Endodermal cell (in vitro differentiated cells): ENCODE results near the gene CAMTA1. TPM values are rescaled to one million over a fixed set of nuclear protein-coding genes. Genes with fewer than 3 reads are reported as not detected.

ENCODE experiments used
- DNase-seq: peaks from one replicate; pipeline ENCODE4 v3.0.0-alpha.2; 2017
- H3K27ac ChIP-seq: 2 replicates; pipeline ENCODE4 v1.5.1; 2013; ENCODE audit warnings: mild to moderate bottlenecking, low read depth, low read length, moderate library complexity
- H3K27me3 ChIP-seq: 2 replicates; pipeline ENCODE4 v1.6.1; 2013; ENCODE audit warnings: mild to moderate bottlenecking, low read length, moderate library complexity; ENCODE audit not compliant: insufficient read depth, control insufficient read depth, poor library complexity, severe bottlenecking
- H3K36me3 ChIP-seq: 2 replicates; pipeline ENCODE4 v1.7.0; 2013; ENCODE audit warnings: mild to moderate bottlenecking, low read length, moderate library complexity; ENCODE audit not compliant: control insufficient read depth, insufficient read depth
- H3K4me1 ChIP-seq: one replicate; pipeline ENCODE4 v1.7.0; 2013; ENCODE audit warnings: low read length; ENCODE audit not compliant: control insufficient read depth, insufficient read depth
- H3K4me3 ChIP-seq: 2 replicates; pipeline ENCODE4 v1.5.1; 2013; ENCODE audit warnings: mild to moderate bottlenecking, low read length, moderate library complexity
- H3K9ac ChIP-seq: 2 replicates; pipeline ENCODE4 v1.6.1; 2013; ENCODE audit warnings: mild to moderate bottlenecking, low read length, moderate library complexity; ENCODE audit not compliant: poor library complexity, severe bottlenecking; ENCODE audit errors: extremely low read depth
- H3K9me3 ChIP-seq: 2 replicates; pipeline ENCODE4 v1.6.1; 2013; ENCODE audit warnings: mild to moderate bottlenecking, low read length, moderate library complexity; ENCODE audit not compliant: control insufficient read depth
- H3K27ac Mint-ChIP-seq: 2 replicates; pipeline ENCODE4 v1.8.0; 2020; ENCODE audit warnings: mixed read lengths
- H3K27me3 Mint-ChIP-seq: 2 replicates; pipeline ENCODE4 v1.8.0; 2021; ENCODE audit warnings: mild to moderate bottlenecking, mixed read lengths; ENCODE audit not compliant: insufficient read depth
- H3K36me3 Mint-ChIP-seq: 2 replicates; pipeline ENCODE4 v1.8.0; 2020; ENCODE audit warnings: low read depth, mixed read lengths
- H3K4me1 Mint-ChIP-seq: 2 replicates; pipeline ENCODE4 v1.8.0; 2020; ENCODE audit warnings: mixed read lengths
- H3K4me3 Mint-ChIP-seq: 2 replicates; pipeline ENCODE4 v1.8.0; 2020; ENCODE audit warnings: mild to moderate bottlenecking, moderate library complexity, mixed read lengths
- H3K9me3 Mint-ChIP-seq: 2 replicates; pipeline ENCODE4 v1.8.0; 2020; ENCODE audit warnings: mild to moderate bottlenecking, mixed read lengths
- WGBS, 2 experiments: methylation state at CpG; one replicate each; pipeline versions ENCODE4 v1.1.5 to v1.1.7; 2013; ENCODE audit warnings: missing lambda C conversion rate in 2 of 2, mixed read lengths in 1 of 2; ENCODE audit not compliant: insufficient coverage in 1 of 2, insufficient read length in 1 of 2; 5-methylcytosine and 5-hydroxymethylcytosine counted together
- total RNA-seq, 2 donors: library from RNA; stranded (reverse); fragmentation: NEBNext Ultra II Directional in 1 of 2; extraction: Animal tissue kit (Norgen Biotek cat#: 25700) in 1 of 2; gene quantifications; 2 replicates in 1 of 2; 3 replicates in 1 of 2; pipeline ENCODE4 v1.2.1, GENCODE V29; 2021
- TF ChIP-seq, protein P1 (sequence below): fragments of 200-600 bp; sonication (generic); conservative IDR thresholded peaks from 2 replicates; pipeline ENCODE4 v1.5.0; 2021; ENCODE audit warnings: antibody characterized with exemption, mild to moderate bottlenecking

CAMTA1 gene
- total RNA-seq, 2 donors from 2014 or later = 123 to 137 TPM

DNA sequence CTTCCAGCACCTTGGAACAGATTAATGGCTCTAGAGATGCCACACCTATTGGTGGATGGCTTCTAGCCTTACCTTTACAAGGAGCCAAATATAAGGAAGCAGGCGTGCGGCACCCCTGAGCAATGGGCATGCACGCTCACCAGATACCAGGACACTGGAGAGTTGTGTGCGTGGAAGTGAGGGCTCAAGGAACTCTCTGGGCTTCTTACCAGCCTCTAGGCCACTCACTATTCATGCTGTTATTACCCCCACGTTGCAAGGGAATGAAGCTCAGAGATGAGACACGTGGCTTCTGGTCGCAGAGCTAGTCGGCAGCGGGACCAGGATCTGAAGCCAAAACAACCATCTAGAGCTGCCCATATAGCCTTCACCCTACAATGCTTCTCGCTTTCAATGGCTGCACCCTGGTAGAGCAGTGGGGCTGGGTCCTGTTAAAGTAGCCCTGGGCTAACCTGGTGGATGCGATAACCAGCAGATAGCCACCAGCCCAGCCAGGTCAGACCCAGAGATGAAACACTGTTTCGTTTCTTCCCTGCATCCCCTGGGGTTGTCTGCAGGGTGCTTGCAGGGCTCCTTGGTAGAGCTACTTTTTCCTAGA is 589.4 kb downstream of the CAMTA1 start:
- no peaks in the 10 kb centered on the region for H3K27me3 Mint-ChIP-seq
- no peaks in the 10 kb centered on the region for H3K9me3 Mint-ChIP-seq
- TF ChIP-seq, protein P1, sequence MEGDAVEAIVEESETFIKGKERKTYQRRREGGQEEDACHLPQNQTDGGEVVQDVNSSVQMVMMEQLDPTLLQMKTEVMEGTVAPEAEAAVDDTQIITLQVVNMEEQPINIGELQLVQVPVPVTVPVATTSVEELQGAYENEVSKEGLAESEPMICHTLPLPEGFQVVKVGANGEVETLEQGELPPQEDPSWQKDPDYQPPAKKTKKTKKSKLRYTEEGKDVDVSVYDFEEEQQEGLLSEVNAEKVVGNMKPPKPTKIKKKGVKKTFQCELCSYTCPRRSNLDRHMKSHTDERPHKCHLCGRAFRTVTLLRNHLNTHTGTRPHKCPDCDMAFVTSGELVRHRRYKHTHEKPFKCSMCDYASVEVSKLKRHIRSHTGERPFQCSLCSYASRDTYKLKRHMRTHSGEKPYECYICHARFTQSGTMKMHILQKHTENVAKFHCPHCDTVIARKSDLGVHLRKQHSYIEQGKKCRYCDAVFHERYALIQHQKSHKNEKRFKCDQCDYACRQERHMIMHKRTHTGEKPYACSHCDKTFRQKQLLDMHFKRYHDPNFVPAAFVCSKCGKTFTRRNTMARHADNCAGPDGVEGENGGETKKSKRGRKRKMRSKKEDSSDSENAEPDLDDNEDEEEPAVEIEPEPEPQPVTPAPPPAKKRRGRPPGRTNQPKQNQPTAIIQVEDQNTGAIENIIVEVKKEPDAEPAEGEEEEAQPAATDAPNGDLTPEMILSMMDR = no peak
- H3K27ac ChIP-seq = no peak overlapping the region
- H3K36me3 ChIP-seq = no peaks in the 10 kb centered on the region
- peak; percentile 42 for DNase-seq
- no peak overlapping the region for H3K27ac Mint-ChIP-seq
- H3K4me1 ChIP-seq = no peaks in the 10 kb centered on the region
- no peaks in the 10 kb centered on the region for H3K27me3 ChIP-seq
- H3K9me3 ChIP-seq = no peaks in the 10 kb centered on the region
- no peak overlapping the region for H3K4me3 Mint-ChIP-seq
- peaks cover 13% of the 10 kb centered on the region for H3K4me1 Mint-ChIP-seq
- H3K4me3 ChIP-seq = no peak overlapping the region
- 95 to 96% methylated on average over 6 to 12 of the region's 12 CpGs for WGBS, 2 experiments
- H3K9ac ChIP-seq = no peak overlapping the region
- no peaks in the 10 kb centered on the region for H3K36me3 Mint-ChIP-seq

- 94 to 100% methylated on average over 1 to 7 of the region's 7 CpGs for WGBS, 2 experiments
- no peak overlapping the region for H3K9ac ChIP-seq
- no peaks in the 10 kb centered on the region for H3K27me3 Mint-ChIP-seq
Measured at GRCh38 chr1:7375329-7375728, 590.1 kb downstream of the CAMTA1 start.

DNA sequence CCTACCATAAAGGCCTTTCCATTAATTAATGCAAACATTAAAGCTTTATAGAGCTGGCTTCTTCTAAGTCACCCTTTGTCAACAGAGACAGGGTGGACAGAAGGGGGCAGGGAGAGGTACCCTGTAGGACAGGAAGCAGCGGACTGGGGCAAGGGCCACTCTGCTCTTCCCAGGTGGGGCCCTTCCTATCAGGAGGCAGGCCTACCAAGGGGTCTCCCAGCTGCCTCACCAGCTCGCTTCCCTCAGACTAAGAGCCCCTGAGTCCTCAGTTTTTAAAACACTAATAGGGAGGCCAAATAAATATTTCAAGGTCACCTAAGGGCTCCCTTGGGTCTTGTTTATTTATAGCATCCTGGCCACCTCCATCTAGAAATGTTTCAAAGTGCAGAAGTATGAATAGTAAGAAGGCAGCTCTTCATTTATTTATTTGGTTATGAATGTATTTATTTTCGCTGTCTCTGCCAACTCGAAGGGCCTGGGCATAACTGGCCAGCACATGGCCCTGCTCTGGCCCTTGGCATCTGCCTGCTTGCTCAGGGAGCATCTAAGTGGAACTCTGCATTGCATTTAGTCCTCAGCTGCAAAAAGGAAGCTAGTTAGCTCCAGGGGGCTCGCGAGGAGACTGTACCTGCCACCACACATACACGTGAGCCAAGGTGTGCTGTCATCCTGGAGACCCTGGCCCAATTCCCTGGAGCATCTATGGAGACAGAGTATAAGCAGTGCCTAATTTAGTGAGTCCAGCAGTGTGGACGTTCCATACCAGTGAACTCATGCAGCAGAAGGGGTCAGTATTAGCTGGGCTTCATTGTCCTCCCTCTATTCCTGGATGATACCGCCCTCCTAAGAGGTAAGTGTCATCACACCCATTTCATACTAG is 590.8 kb downstream of the CAMTA1 start:
- Mint-ChIP-seq H3K27me3 (no peaks in the 10 kb centered on the region), H3K27ac (no peak overlapping the region), H3K4me3 (no peak overlapping the region), H3K36me3 (no peaks in the 10 kb centered on the region), H3K9me3 (no peaks in the 10 kb centered on the region), H3K4me1 (peaks cover 15% of the 10 kb centered on the region)
- Histone ChIP-seq H3K27me3 (no peaks in the 10 kb centered on the region), H3K4me3 (no peak overlapping the region), H3K9me3 (no peaks in the 10 kb centered on the region), H3K9ac (no peak overlapping the region), H3K27ac (no peak overlapping the region), H3K36me3 (no peaks in the 10 kb centered on the region), H3K4me1 (no peaks in the 10 kb centered on the region)
- 91 to 93% methylated on average over 3 to 9 of the region's 9 CpGs for WGBS, 2 experiments
- peak; percentile 9 for DNase-seq
- TF ChIP-seq, protein P1 = no peak

More at GRCh38 chr1:7375329-7375728, 590.1 kb downstream of the CAMTA1 start:
- Histone ChIP-seq H3K9me3 (no peaks in the 10 kb centered on the region), H3K27me3 (no peaks in the 10 kb centered on the region), H3K4me3 (no peak overlapping the region), H3K4me1 (no peaks in the 10 kb centered on the region), H3K27ac (no peak overlapping the region), H3K36me3 (no peaks in the 10 kb centered on the region)
- H3K4me3 Mint-ChIP-seq = no peak overlapping the region
- no peaks in the 10 kb centered on the region for H3K36me3 Mint-ChIP-seq
- H3K9me3 Mint-ChIP-seq = no peaks in the 10 kb centered on the region
- TF ChIP-seq, protein P1 = no peak
- H3K27ac Mint-ChIP-seq = no peak overlapping the region
- H3K4me1 Mint-ChIP-seq = peaks cover 15% of the 10 kb centered on the region
- peak; percentile 38 for DNase-seq
